SK-N-MC (cell line): ENCODE results near the gene ST6GALNAC5.

Experiments used
- EZH2 ChIP-seq: fragments of 200-600 bp; sonication (generic); IDR thresholded peaks from one replicate; pipeline ENCODE4 v1.6.1; 2017; ENCODE audit warnings: antibody characterized with exemption
- FOXP2 ChIP-seq: optimal IDR thresholded peaks from 2 replicates; pipeline ENCODE3; 2011; ENCODE audit warnings: mild to moderate bottlenecking, moderate library complexity; ENCODE audit not compliant: insufficient read depth; ENCODE audit errors: extremely low read length, control extremely low read depth
- POLR2AphosphoS5 ChIP-seq: IDR thresholded peaks from 2 replicates; pipeline ENCODE4 v1.6.1; 2012; ENCODE audit warnings: mild to moderate bottlenecking, low read depth, low read length, borderline replicate concordance

- TF ChIP-seq EZH2 (no peak), POLR2AphosphoS5 (no peak), FOXP2 (no peak)
Measured at GRCh38 chr1:76876655-76877395, 9.5 kb downstream of the ST6GALNAC5 start.
